ENCODE results near the gene F8. TPM values are rescaled to one million over a fixed set of nuclear protein-coding genes. Genes with fewer than 3 reads are reported as not detected.
"Not testable (repeated sequence)": the region's sequence is repeated elsewhere in the genome, so short reads cannot be mapped to it uniquely, and the experiment has no call there.

Gene F8
- polyA plus RNA-seq, 1 donor from 2014 or later = 2.1 TPM

DNA sequence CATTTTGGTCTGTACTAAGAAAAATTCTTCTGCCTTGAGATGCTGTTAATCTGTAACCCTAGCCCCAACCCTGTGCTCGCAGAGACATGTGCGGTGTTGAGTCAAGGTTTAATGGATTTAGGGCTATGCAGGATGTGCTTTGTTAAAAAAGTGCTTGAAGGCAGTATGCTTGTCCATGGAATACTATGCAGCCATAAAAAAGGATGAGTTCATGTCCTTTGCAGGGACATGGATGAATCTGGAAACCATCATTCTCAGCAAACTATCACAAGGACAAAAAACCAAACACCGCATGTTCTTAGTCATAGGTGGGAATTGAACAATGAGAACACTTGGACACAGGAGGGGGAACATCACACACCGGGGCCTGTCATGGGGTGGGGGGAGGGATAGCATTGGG is 112.5 kb downstream of the F8 start:
- not testable (repeated sequence) for H4K20me1 ChIP-seq (ENCODE audit: insufficient read depth); H2AFZ ChIP-seq (ENCODE audit: low read depth, low read length); H3K4me3 ChIP-seq (ENCODE audit: low read length); H3K9me3 ChIP-seq (ENCODE audit: low read length); H3K27ac ChIP-seq (ENCODE audit: low read length); H3K9me2 ChIP-seq (ENCODE audit: insufficient read depth, low read length); H3K27me3 ChIP-seq (ENCODE audit: insufficient read depth, low read depth, low read length); H3K36me3 ChIP-seq (ENCODE audit: insufficient read depth, low read length); H3K4me2 ChIP-seq (ENCODE audit: low read length); H3K9ac ChIP-seq (ENCODE audit: low read length); H3K79me2 ChIP-seq (replicated peaks; ENCODE audit: insufficient read depth, low read length); H3F3A ChIP-seq (ENCODE audit: insufficient read depth, low read length, poor library complexity, severe bottlenecking)

DNA sequence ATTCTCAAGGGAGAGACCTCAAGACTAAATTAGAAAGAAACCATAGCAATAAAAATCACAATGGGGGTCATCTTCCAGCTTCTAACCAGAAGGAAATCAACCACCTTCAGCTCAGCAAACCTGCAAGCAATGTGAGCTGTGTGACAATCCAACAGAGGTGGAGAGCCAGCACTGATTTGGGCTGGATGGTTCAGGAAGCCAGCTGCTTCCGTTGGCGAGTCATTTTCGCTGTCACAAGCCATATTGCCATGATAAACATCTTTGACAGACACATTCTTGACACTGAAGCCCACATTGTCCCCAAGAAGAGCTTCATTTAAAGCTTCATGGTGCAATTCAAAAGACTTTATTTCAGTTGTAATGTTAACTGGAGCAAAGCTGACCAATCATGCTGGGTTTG is 113.7 kb downstream of the F8 start:
- Histone ChIP-seq H3K9me3 (ENCODE audit: low read length) (no peaks in the 10 kb centered on the region), H3K9me2 (ENCODE audit: insufficient read depth, low read length) (no peaks in the 10 kb centered on the region), H3K9ac (ENCODE audit: low read length) (no peak overlapping the region), H3K36me3 (ENCODE audit: insufficient read depth, low read length) (no peaks in the 10 kb centered on the region), H3K79me2 (replicated peaks; ENCODE audit: insufficient read depth, low read length) (no peaks in the 10 kb centered on the region), H4K20me1 (ENCODE audit: insufficient read depth) (no peaks in the 10 kb centered on the region), H3K4me2 (ENCODE audit: low read length) (no peak overlapping the region), H3K27ac (ENCODE audit: low read length) (no peak overlapping the region), H2AFZ (ENCODE audit: low read depth, low read length) (no peak overlapping the region), H3K4me3 (ENCODE audit: low read length) (no peak overlapping the region), H3K27me3 (ENCODE audit: insufficient read depth, low read depth, low read length) (no peaks in the 10 kb centered on the region), H3F3A (ENCODE audit: insufficient read depth, low read length, poor library complexity, severe bottlenecking) (no peaks in the 10 kb centered on the region)
- TF ChIP-seq EP300 (conservative IDR thresholded peaks at IDR 0.05; ENCODE audit: poor library complexity, severe bottlenecking) (no peak), SMC3 (conservative IDR thresholded peaks at IDR 0.05; ENCODE audit: poor library complexity) (no peak), TAF1 (IDR thresholded peaks at IDR 0.05; ENCODE audit: low read depth) (no peak)

DNA sequence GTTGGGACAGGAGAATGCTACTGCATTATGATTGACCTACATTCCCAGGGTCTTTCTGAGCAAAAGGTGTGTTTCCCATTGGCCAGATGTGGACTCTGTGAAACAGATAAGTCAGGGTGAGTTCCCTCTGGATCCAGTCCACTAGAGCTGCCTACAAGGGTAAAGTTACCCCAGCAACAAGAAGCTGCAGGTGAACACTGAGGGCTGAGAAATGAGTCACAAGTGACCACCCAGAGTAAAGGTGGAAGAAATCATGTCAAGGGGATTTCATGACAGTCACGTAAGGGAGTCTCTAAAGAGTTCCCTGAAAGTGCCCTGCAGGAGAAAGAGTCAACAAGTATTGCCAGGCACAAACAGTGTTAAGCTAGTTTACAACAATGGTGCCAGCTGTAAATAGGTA is 120.1 kb downstream of the F8 start:
- no peak overlapping the region for H3K4me2 ChIP-seq (ENCODE audit: low read length)
- no peaks in the 10 kb centered on the region for H3K27me3 ChIP-seq (ENCODE audit: insufficient read depth, low read depth, low read length)
- H3F3A ChIP-seq (ENCODE audit: insufficient read depth, low read length, poor library complexity, severe bottlenecking) = no peaks in the 10 kb centered on the region
- no peaks in the 10 kb centered on the region for H4K20me1 ChIP-seq (ENCODE audit: insufficient read depth)
- TF ChIP-seq POLR2AphosphoS5 (IDR thresholded peaks at IDR 0.05) = no peak
- TF ChIP-seq MXI1 (conservative IDR thresholded peaks at IDR 0.05; ENCODE audit: poor library complexity, severe bottlenecking) = no peak
- TF ChIP-seq, protein P1, sequence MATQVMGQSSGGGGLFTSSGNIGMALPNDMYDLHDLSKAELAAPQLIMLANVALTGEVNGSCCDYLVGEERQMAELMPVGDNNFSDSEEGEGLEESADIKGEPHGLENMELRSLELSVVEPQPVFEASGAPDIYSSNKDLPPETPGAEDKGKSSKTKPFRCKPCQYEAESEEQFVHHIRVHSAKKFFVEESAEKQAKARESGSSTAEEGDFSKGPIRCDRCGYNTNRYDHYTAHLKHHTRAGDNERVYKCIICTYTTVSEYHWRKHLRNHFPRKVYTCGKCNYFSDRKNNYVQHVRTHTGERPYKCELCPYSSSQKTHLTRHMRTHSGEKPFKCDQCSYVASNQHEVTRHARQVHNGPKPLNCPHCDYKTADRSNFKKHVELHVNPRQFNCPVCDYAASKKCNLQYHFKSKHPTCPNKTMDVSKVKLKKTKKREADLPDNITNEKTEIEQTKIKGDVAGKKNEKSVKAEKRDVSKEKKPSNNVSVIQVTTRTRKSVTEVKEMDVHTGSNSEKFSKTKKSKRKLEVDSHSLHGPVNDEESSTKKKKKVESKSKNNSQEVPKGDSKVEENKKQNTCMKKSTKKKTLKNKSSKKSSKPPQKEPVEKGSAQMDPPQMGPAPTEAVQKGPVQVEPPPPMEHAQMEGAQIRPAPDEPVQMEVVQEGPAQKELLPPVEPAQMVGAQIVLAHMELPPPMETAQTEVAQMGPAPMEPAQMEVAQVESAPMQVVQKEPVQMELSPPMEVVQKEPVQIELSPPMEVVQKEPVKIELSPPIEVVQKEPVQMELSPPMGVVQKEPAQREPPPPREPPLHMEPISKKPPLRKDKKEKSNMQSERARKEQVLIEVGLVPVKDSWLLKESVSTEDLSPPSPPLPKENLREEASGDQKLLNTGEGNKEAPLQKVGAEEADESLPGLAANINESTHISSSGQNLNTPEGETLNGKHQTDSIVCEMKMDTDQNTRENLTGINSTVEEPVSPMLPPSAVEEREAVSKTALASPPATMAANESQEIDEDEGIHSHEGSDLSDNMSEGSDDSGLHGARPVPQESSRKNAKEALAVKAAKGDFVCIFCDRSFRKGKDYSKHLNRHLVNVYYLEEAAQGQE (IDR thresholded peaks at IDR 0.05; ENCODE audit: borderline replicate concordance) = no peak
- no peak for TF ChIP-seq SMC3 (conservative IDR thresholded peaks at IDR 0.05; ENCODE audit: poor library complexity)
- TF ChIP-seq EZH2 (IDR thresholded peaks at IDR 0.05; ENCODE audit: borderline replicate concordance, insufficient read depth, low read length, poor library complexity, severe bottlenecking) = no peak
- TF ChIP-seq, protein P2, sequence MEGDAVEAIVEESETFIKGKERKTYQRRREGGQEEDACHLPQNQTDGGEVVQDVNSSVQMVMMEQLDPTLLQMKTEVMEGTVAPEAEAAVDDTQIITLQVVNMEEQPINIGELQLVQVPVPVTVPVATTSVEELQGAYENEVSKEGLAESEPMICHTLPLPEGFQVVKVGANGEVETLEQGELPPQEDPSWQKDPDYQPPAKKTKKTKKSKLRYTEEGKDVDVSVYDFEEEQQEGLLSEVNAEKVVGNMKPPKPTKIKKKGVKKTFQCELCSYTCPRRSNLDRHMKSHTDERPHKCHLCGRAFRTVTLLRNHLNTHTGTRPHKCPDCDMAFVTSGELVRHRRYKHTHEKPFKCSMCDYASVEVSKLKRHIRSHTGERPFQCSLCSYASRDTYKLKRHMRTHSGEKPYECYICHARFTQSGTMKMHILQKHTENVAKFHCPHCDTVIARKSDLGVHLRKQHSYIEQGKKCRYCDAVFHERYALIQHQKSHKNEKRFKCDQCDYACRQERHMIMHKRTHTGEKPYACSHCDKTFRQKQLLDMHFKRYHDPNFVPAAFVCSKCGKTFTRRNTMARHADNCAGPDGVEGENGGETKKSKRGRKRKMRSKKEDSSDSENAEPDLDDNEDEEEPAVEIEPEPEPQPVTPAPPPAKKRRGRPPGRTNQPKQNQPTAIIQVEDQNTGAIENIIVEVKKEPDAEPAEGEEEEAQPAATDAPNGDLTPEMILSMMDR (IDR thresholded peaks at IDR 0.05; ENCODE audit: poor library complexity, severe bottlenecking) = no peak
- no peak for TF ChIP-seq TAF1 (IDR thresholded peaks at IDR 0.05; ENCODE audit: low read depth)
- no peak for TF ChIP-seq RAD21 (conservative IDR thresholded peaks at IDR 0.05)
- no peak for TF ChIP-seq EP300 (conservative IDR thresholded peaks at IDR 0.05; ENCODE audit: poor library complexity, severe bottlenecking)
- no peaks in the 10 kb centered on the region for H3K36me3 ChIP-seq (ENCODE audit: insufficient read depth, low read length)
- no peaks in the 10 kb centered on the region for H3K79me2 ChIP-seq (replicated peaks; ENCODE audit: insufficient read depth, low read length)
- no peak overlapping the region for H3K4me3 ChIP-seq (ENCODE audit: low read length)
- no peak overlapping the region for H2AFZ ChIP-seq (ENCODE audit: low read depth, low read length)
- H3K9me3 ChIP-seq (ENCODE audit: low read length) = no peaks in the 10 kb centered on the region
- H3K27ac ChIP-seq (ENCODE audit: low read length) = no peak overlapping the region
- no peaks in the 10 kb centered on the region for H3K9me2 ChIP-seq (ENCODE audit: insufficient read depth, low read length)
- no peak overlapping the region for H3K9ac ChIP-seq (ENCODE audit: low read length)
